ENCODE measurements around the gene USP7. TPM values are rescaled to one million over a fixed set of nuclear protein-coding genes. Genes with fewer than 3 reads are reported as not detected.

The USP7 gene
- polyA plus RNA-seq, 1 donor (not counting 4 experiments of a cell fraction or from before 2014, with no cell fraction given): 63.4 TPM

DNA sequence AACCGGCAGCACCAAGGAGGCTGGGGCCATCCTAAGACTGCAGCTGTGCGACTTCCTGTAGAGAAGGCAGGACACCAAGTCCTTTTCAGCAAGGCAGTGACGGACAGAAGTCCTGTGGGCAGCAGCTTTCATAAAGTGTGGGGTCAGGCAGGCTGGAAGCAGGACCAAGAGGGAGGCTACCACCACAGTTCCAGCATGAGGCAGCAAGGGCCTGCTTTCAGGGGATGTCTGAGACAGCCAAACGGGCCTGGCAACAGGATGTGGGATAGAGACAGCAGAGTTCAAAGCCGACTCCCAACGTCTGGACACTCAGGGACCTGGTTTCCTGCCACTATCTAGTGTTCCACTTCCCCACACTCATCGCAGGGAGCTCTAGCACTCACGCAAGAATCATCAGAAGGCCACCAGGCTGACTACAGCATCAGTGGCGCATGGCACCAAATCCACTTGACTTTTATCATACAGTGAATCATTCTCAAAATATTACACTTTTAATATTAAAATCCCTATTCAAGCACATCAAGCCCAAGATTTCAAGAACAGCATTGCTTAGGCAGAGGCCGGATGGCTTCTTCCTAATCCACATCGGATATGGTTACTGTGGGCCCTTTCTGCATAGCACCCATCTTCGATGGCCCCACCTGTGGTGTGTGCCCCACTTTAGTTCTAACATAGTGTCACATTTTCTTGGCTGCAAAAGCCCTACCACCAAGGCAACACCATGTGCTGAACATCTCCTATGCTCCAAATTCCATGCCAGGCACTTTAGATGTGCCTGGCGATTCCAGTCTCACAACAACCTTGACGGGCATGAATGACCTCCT is 5.2 kb downstream of the USP7 start:
- no peak overlapping the region for H2AFZ ChIP-seq (ENCODE audit: control insufficient read depth, low read length)
- H3K9me1 ChIP-seq (ENCODE audit: control insufficient read depth, extremely low read depth, insufficient read depth, low read length): peaks cover 10% of the 10 kb centered on the region
- H3K4me3 ChIP-seq (ENCODE audit: control insufficient read depth in 2 of 3, extremely low read depth in 1 of 3, insufficient read depth in 2 of 3, low read depth in 1 of 3, low read length in 3 of 3): no peak overlapping the region
- peaks cover 91% of the 10 kb centered on the region for H3K79me2 ChIP-seq (ENCODE audit: control insufficient read depth, insufficient read depth, low read length)
- no peak for DNase-seq (ENCODE audit: low read depth, low spot score)
- H3K9me3 ChIP-seq (ENCODE audit: control insufficient read depth, low read depth, low read length): no peaks in the 10 kb centered on the region
- no peak for TF ChIP-seq EZH2 (IDR thresholded peaks at IDR 0.05; ENCODE audit: low read length)
- TF ChIP-seq, protein P1, sequence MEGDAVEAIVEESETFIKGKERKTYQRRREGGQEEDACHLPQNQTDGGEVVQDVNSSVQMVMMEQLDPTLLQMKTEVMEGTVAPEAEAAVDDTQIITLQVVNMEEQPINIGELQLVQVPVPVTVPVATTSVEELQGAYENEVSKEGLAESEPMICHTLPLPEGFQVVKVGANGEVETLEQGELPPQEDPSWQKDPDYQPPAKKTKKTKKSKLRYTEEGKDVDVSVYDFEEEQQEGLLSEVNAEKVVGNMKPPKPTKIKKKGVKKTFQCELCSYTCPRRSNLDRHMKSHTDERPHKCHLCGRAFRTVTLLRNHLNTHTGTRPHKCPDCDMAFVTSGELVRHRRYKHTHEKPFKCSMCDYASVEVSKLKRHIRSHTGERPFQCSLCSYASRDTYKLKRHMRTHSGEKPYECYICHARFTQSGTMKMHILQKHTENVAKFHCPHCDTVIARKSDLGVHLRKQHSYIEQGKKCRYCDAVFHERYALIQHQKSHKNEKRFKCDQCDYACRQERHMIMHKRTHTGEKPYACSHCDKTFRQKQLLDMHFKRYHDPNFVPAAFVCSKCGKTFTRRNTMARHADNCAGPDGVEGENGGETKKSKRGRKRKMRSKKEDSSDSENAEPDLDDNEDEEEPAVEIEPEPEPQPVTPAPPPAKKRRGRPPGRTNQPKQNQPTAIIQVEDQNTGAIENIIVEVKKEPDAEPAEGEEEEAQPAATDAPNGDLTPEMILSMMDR (optimal IDR thresholded peaks at IDR 0.05 in 1 of 3, IDR thresholded peaks at IDR 0.05 in 1 of 3, conservative IDR thresholded peaks at IDR 0.05 in 1 of 3; ENCODE audit: extremely low read depth in 1 of 3, insufficient read depth in 2 of 3, low read length in 3 of 3): no peak
- no peaks in the 10 kb centered on the region for H3K27me3 ChIP-seq (ENCODE audit: control insufficient read depth, extremely low read depth, insufficient read depth, low read length)
- H3K4me2 ChIP-seq (ENCODE audit: control insufficient read depth, extremely low read depth, insufficient read depth, low read depth, low read length): peak overlapping the region; percentile 17
- H4K20me1 ChIP-seq (ENCODE audit: control insufficient read depth, extremely low read depth, insufficient read depth, low read length): peaks cover 59% of the 10 kb centered on the region
- H3K27ac ChIP-seq (ENCODE audit: control insufficient read depth, insufficient read depth, low read length): no peak overlapping the region
- FAIRE-seq: no peak
- dilution Hi-C loops (cut with MboI; ENCODE audit: extremely low pct_ligation_motif_present, low sequenced_read_pairs): no loop called here
- peaks cover 49% of the 10 kb centered on the region for H3K4me1 ChIP-seq (ENCODE audit: control insufficient read depth, extremely low read depth, insufficient read depth, low read length)
- peaks cover 0 to 3% of the 10 kb centered on the region in 2 experiments for H3K36me3 ChIP-seq (ENCODE audit: control insufficient read depth in 2 of 2, extremely low read depth in 1 of 2, insufficient read depth in 2 of 2, low read length in 2 of 2)
- no peak overlapping the region for H3K9ac ChIP-seq (ENCODE audit: control insufficient read depth, extremely low read depth, insufficient read depth, low read length)

DNA sequence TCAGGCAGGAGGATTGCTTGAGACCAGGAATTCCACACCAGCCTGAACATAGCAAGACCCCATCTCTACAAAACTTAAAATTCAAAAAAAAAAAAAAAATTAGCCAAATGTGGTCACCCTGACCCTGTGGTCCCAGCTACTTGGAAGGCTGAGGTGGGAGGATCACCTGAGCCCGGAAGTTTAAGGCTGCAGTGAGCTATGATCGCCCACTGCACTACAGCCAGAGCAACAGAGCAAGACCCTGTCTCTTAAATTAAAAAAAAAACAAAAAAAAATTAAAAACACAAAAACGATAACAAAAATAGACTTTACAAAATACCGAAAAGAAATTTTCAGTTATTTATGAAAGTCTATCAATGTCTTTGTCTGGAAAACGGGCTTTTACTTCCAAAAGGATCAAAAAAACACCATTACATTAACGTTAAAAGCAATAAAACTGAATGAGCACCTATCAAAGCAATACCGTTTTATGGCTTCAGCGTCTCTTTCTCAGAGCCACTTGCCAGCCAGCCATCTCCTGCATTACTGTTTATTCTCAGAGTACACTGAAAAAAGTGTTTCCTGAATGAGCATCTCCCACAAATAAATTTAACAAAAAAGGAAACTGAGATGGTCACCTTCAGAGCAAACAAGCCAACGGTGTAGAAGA is 6.1 kb downstream of the USP7 start:
- no peak overlapping the region for H3K9ac ChIP-seq (ENCODE audit: control insufficient read depth, extremely low read depth, insufficient read depth, low read length)
- FAIRE-seq (no peak), DNase-seq (ENCODE audit: low read depth, low spot score) (no peak)
- H3K27ac ChIP-seq (ENCODE audit: control insufficient read depth, insufficient read depth, low read length): no peak overlapping the region
- no peak for TF ChIP-seq EZH2 (IDR thresholded peaks at IDR 0.05; ENCODE audit: low read length)
- TF ChIP-seq, protein P1 (optimal IDR thresholded peaks at IDR 0.05 in 1 of 3, IDR thresholded peaks at IDR 0.05 in 1 of 3, conservative IDR thresholded peaks at IDR 0.05 in 1 of 3; ENCODE audit: extremely low read depth in 1 of 3, insufficient read depth in 2 of 3, low read length in 3 of 3): no peak
- no peaks in the 10 kb centered on the region for H3K9me3 ChIP-seq (ENCODE audit: control insufficient read depth, low read depth, low read length)
- peaks cover 10% of the 10 kb centered on the region for H3K9me1 ChIP-seq (ENCODE audit: control insufficient read depth, extremely low read depth, insufficient read depth, low read length)
- no peak overlapping the region for H3K4me2 ChIP-seq (ENCODE audit: control insufficient read depth, extremely low read depth, insufficient read depth, low read depth, low read length)
- H4K20me1 ChIP-seq (ENCODE audit: control insufficient read depth, extremely low read depth, insufficient read depth, low read length): peaks cover 61% of the 10 kb centered on the region
- no peak overlapping the region for H2AFZ ChIP-seq (ENCODE audit: control insufficient read depth, low read length)
- peaks cover 0 to 3% of the 10 kb centered on the region in 2 experiments for H3K36me3 ChIP-seq (ENCODE audit: control insufficient read depth in 2 of 2, extremely low read depth in 1 of 2, insufficient read depth in 2 of 2, low read length in 2 of 2)
- H3K4me1 ChIP-seq (ENCODE audit: control insufficient read depth, extremely low read depth, insufficient read depth, low read length): peaks cover 49% of the 10 kb centered on the region
- dilution Hi-C loops (cut with MboI; ENCODE audit: extremely low pct_ligation_motif_present, low sequenced_read_pairs): no loop called here
- H3K79me2 ChIP-seq (ENCODE audit: control insufficient read depth, insufficient read depth, low read length): peaks cover 95% of the 10 kb centered on the region
- no peak overlapping the region for H3K4me3 ChIP-seq (ENCODE audit: control insufficient read depth in 2 of 3, extremely low read depth in 1 of 3, insufficient read depth in 2 of 3, low read depth in 1 of 3, low read length in 3 of 3)
- H3K27me3 ChIP-seq (ENCODE audit: control insufficient read depth, extremely low read depth, insufficient read depth, low read length): no peaks in the 10 kb centered on the region
